ENCODE results near the gene ANKRD39. TPM values are rescaled to one million over a fixed set of nuclear protein-coding genes. Genes with fewer than 3 reads are reported as not detected.
"Not testable (repeated sequence)": the region's sequence is repeated elsewhere in the genome, so short reads cannot be mapped to it uniquely, and the experiment has no call there.

The ANKRD39 gene
- total RNA-seq, 2 donors from 2014 or later: 12.4 to 18.7 TPM

DNA sequence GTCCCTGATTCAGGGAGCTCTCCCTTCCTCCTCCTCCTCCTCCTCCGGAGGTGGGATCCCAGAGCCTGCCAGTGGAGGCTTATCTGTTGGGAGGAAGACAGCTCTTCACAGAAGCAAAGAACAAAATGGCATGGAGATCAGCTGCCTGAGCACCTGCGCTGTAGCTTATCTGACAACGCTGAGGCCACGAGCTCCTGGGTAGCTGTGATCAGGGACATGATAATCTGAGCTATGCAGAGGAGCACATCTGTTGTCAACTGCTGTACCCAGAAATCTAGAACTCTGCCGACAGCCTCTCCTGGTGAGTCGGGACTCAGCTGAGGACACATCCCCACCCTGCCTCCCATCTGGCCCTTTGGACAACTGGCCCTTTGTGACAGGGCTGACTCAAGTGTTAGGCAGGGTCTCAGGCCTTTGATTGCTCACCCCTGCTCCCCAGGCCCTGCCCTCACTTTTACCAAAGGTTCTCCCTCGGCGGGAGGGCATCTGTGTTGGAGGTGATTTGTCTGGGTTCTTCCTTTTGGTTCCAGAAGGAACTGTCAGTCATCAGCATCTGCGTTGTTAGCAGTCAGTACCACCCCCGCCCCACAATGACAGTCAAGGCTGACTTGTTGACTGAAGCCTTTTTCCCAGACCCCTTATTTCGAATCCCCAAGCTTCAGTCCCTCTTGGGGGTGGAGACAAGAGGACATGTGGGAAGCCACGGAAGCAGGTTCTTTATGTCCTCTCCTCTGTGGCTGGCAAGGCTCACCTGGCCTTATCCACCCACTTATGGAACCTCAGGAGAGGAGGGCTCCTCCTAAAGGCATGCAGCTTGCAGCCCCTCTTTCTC lies 47.6 kb downstream of the ANKRD39 start:
- Histone ChIP-seq H3K4me3 (no peak overlapping the region), H3K9me3 (no peaks in the 10 kb centered on the region), H3K27me3 (no peaks in the 10 kb centered on the region), H3K9ac (ENCODE audit: low read depth in 2 of 2, low read length in 2 of 2) (no peak overlapping the region), H3K27ac (no peak overlapping the region), H3K36me3 (peaks cover 4% of the 10 kb centered on the region), H3K4me1 (no peaks in the 10 kb centered on the region)
- TF ChIP-seq, protein P1, sequence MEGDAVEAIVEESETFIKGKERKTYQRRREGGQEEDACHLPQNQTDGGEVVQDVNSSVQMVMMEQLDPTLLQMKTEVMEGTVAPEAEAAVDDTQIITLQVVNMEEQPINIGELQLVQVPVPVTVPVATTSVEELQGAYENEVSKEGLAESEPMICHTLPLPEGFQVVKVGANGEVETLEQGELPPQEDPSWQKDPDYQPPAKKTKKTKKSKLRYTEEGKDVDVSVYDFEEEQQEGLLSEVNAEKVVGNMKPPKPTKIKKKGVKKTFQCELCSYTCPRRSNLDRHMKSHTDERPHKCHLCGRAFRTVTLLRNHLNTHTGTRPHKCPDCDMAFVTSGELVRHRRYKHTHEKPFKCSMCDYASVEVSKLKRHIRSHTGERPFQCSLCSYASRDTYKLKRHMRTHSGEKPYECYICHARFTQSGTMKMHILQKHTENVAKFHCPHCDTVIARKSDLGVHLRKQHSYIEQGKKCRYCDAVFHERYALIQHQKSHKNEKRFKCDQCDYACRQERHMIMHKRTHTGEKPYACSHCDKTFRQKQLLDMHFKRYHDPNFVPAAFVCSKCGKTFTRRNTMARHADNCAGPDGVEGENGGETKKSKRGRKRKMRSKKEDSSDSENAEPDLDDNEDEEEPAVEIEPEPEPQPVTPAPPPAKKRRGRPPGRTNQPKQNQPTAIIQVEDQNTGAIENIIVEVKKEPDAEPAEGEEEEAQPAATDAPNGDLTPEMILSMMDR (IDR thresholded peaks at IDR 0.05): no peak
- intact Hi-C loops (cut with DNase I): loop anchor here (10.0 kb wide), 1 partner anchor 195 kb away; no protein-coding TSS in a partner anchor
- DNase-seq: no peak

DNA sequence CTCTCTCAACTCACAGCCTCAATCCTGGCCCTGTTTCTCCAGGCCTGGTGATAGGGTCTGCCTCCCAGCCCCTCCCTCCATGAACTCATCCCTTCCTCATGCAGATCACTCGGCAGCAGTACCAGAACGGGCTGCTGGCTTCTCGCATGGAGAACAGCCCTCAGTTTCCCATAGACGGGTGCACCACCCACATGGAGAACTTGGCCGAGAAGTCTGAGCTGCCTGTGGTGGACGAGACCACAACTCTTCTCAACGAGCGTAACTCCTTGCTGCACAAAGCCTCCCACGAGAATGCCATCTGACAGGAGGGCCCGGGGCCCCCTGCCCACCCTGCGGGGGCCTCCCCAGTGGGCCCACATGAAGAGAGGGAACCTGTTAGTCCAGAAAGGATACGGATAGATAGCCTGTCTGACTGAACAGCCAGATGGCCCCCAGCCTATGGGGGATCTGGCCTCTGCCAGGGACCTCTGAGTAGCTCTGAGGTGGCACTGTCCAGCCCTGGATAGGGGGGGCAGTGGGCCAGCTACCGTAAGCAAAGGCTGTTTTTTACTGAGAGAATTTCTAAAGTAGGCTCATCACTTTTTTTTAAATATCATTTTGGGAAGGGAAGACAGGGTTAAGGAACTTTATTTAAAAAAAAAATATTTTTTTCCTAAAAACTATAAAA lies 48.5 kb downstream of the ANKRD39 start:
- Histone ChIP-seq H3K36me3 (peaks cover 4% of the 10 kb centered on the region), H3K4me3 (no peak overlapping the region), H3K4me1 (no peaks in the 10 kb centered on the region), H3K27ac (no peak overlapping the region), H3K9ac (ENCODE audit: low read depth in 2 of 2, low read length in 2 of 2) (no peak overlapping the region), H3K27me3 (no peaks in the 10 kb centered on the region), H3K9me3 (no peaks in the 10 kb centered on the region)
- TF ChIP-seq, protein P1 (IDR thresholded peaks at IDR 0.05): no peak
- intact Hi-C loops (cut with DNase I): loop anchor here (10.0 kb wide), 1 partner anchor 195 kb away; no protein-coding TSS in a partner anchor
- DNase-seq: no peak

DNA sequence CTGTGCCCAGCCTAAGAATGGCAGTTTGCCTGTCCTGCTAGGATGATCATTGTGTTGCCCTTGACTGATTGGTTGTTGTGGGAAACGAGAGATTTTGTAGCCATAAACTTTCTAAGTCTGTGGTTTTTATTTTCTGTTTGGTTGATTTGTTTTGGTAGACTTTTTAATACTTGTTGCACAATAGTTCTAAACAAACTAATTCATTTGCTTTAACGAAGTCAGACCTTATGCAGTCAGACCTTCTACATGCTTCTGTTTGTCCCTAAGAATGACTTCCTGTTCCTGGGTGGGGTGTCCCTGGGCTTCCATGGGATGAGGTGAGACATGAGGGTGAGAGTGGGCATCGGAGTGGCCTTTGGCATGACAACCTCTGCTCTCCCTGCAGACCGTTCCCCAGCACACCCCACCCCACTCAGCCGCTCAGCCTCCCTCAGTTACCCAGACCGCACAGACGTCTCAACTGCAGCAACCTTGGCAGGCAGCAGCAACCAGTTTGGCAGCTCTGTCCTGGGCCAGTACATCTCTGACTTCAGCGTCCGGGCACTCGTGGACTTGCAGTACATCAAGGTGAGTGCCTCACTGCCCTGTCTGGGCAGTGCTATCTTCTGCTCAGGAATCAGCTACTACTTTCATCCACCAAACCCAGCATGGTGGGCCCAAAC lies 49.5 kb downstream of the ANKRD39 start:
- DNase-seq: no peak
- Histone ChIP-seq H3K4me3 (no peak overlapping the region), H3K9ac (ENCODE audit: low read depth in 2 of 2, low read length in 2 of 2) (no peak overlapping the region), H3K27ac (no peak overlapping the region), H3K9me3 (no peaks in the 10 kb centered on the region), H3K36me3 (peaks cover 4% of the 10 kb centered on the region), H3K4me1 (no peaks in the 10 kb centered on the region), H3K27me3 (no peaks in the 10 kb centered on the region)
- TF ChIP-seq, protein P1 (IDR thresholded peaks at IDR 0.05): no peak
- intact Hi-C loops (cut with DNase I): loop anchor here (10.0 kb wide), 1 partner anchor 194 kb away; no protein-coding TSS in a partner anchor

DNA sequence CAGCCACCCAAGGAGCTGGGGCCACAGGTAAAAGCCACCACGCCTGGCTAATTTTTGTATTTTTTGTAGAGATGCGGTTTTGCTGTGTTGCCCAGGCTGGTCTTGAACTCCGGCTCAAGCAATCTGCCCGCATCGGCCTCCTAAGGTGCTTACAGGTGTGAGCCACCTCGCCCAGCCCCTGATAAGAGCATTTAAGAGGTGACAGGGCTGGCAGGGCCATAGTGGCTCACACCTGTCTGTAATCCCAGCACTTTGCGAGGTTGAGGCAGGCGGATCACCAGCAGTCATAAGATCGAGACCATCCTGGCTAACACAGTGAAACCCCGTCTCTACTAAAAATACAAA lies 50.7 kb downstream of the ANKRD39 start:
- Histone ChIP-seq H3K4me1 (no peaks in the 10 kb centered on the region), H3K4me3 (no peak overlapping the region), H3K9me3 (no peaks in the 10 kb centered on the region), H3K36me3 (peaks cover 6% of the 10 kb centered on the region), H3K27me3 (no peaks in the 10 kb centered on the region), H3K9ac (ENCODE audit: low read depth in 2 of 2, low read length in 2 of 2) (no peak overlapping the region), H3K27ac (no peak overlapping the region)
- intact Hi-C loops (cut with DNase I): loop anchor here (10.0 kb wide), 1 partner anchor 192 kb away; no protein-coding TSS in a partner anchor
- no peak for DNase-seq
- TF ChIP-seq, protein P1 (IDR thresholded peaks at IDR 0.05): no peak

DNA sequence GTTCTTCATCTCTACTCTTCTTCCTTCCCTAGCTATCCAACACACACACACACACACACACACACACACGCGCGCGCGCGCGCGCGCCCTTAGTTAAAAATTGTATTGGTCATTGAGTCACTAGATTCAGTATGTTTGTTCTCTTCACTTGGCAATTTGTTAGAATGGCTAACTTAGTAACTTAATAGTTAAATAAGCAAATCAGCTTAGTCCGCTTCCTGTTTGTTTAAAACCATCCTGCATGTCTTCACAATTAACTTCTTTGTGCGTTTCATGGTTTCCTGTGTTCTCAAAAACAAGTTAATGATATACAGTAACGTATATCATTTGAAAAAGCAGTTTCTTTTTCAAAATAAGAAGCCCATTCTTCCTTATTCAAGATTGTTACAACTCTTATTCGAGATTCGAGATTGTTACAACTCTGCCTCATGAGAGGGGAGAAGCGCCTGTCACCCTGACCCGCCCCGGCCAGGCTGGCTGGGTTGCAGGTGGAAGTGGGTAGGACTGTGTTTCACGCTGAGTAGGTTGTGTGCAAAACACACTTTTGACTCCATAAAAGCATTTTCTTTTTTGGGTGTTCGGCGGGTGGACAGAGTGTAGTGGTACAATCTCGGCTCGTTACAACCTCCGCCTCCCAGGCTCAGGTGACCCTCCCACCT lies 51.2 kb downstream of the ANKRD39 start:
- intact Hi-C loops (cut with DNase I): loop anchor here (10.0 kb wide), 1 partner anchor 192 kb away; no protein-coding TSS in a partner anchor
- no peak for DNase-seq
- no peaks in the 10 kb centered on the region for H3K27me3 ChIP-seq
- no peaks in the 10 kb centered on the region for H3K4me1 ChIP-seq
- no peaks in the 10 kb centered on the region for H3K9me3 ChIP-seq
- H3K9ac ChIP-seq (ENCODE audit: low read depth in 2 of 2, low read length in 2 of 2): no peak overlapping the region
- TF ChIP-seq, protein P1 (IDR thresholded peaks at IDR 0.05): no peak
- peaks cover 9% of the 10 kb centered on the region for H3K36me3 ChIP-seq
- H3K4me3 ChIP-seq: no peak overlapping the region
- no peak overlapping the region for H3K27ac ChIP-seq

DNA sequence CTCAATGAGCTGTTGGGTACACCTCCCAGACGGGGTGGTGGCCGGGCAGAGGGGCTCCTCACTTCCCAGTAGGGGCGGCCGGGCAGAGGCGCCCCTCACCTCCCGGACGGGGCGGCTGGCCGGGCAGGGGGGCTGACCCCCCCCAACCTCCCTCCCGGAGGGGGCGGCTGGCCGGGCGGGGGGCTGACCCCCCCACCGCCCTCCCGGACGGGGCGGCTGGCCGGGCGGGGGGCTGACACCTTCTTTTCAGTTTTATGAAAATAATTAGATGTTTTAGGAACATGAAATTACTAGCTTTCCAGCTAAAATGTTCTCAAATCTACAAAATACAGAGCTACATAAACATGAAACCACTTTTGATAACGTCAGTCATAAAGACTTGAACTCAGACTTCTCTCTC lies 51.9 kb downstream of the ANKRD39 start:
- intact Hi-C loops (cut with DNase I): loop anchor here (10.0 kb wide), 1 partner anchor 191 kb away; no protein-coding TSS in a partner anchor
- not testable (repeated sequence) for H3K9me3 ChIP-seq; H3K27ac ChIP-seq; H3K9ac ChIP-seq (ENCODE audit: low read depth in 2 of 2, low read length in 2 of 2); H3K27me3 ChIP-seq; H3K4me3 ChIP-seq; DNase-seq; H3K4me1 ChIP-seq; H3K36me3 ChIP-seq

Measured in colonic mucosa (tissue), 4 donors.